ENCODE data around the gene WDR7. TPM values are rescaled to one million over a fixed set of nuclear protein-coding genes. Genes with fewer than 3 reads are reported as not detected.

WDR7 gene
- total and polyA plus RNA-seq, 3 donors from 2014 or later, result 19.4 to 63.6 (median 35.9) TPM

GRCh38 chr18:57084331-57085271 is 433.4 kb downstream of the WDR7 start:
- Histone ChIP-seq H3K4me1 (no peaks in the 10 kb centered on the region), H3K4me3 (no peak overlapping the region), H3K9me3 (no peaks in the 10 kb centered on the region), H3K36me3 (ENCODE audit: low read depth, missing control alignments) (no peaks in the 10 kb centered on the region), H3K27me3 (no peaks in the 10 kb centered on the region), H3K27ac (no peak overlapping the region)
- no peak for DNase-seq
- TF ChIP-seq CTCF (IDR thresholded peaks at IDR 0.05) (no peak), POLR2A (IDR thresholded peaks at IDR 0.05) (no peak)
- intact Hi-C loops (cut with DNase I; ENCODE audit: low total_unique reads), result no loop called here
- WGBS, 2 donors, result 76 to 81% methylated on average over 11 of the region's 11 CpGs

GRCh38 chr18:57085371-57085770 is 434.2 kb downstream of the WDR7 start:
- Histone ChIP-seq H3K4me3 (no peak overlapping the region), H3K27ac (no peak overlapping the region), H3K9me3 (no peaks in the 10 kb centered on the region), H3K27me3 (no peaks in the 10 kb centered on the region), H3K36me3 (ENCODE audit: low read depth, missing control alignments) (no peaks in the 10 kb centered on the region), H3K4me1 (no peaks in the 10 kb centered on the region)
- intact Hi-C loops (cut with DNase I; ENCODE audit: low total_unique reads), result no loop called here
- no peak for DNase-seq
- TF ChIP-seq POLR2A (IDR thresholded peaks at IDR 0.05) (no peak), CTCF (IDR thresholded peaks at IDR 0.05) (no peak)
- 70% methylated on average over 7 of the region's 7 CpGs for WGBS, 2 donors

GRCh38 chr18:57086163-57086562 is 435.0 kb downstream of the WDR7 start:
- 78 to 89% methylated on average over 1 of the region's 1 CpG for WGBS, 2 donors
- H3K9me3 ChIP-seq, result no peaks in the 10 kb centered on the region
- no peaks in the 10 kb centered on the region for H3K27me3 ChIP-seq
- no peaks in the 10 kb centered on the region for H3K36me3 ChIP-seq (ENCODE audit: low read depth, missing control alignments)
- H3K4me3 ChIP-seq, result no peak overlapping the region
- H3K4me1 ChIP-seq, result no peaks in the 10 kb centered on the region
- H3K27ac ChIP-seq, result no peak overlapping the region
- TF ChIP-seq CTCF (IDR thresholded peaks at IDR 0.05), result no peak
- no peak for TF ChIP-seq POLR2A (IDR thresholded peaks at IDR 0.05)
- DNase-seq, result no peak
- intact Hi-C loops (cut with DNase I; ENCODE audit: low total_unique reads), result no loop called here

Small RNAs within 50 kb of the gene (small RNA-seq; reads per million reads assigned to genes)
- gene RF00012 (0 reads per million in 2 donors), gene RF00019 (0 reads per million in 2 donors)

Other genes with a start within 250 kb of the WDR7 start
- 10 to 100 TPM; 60.7 to 62.6 TPM for gene TXNL1, start 12.8 kb upstream of the WDR7 start, total RNA-seq
- 107 TPM for gene TXNL1, start 12.8 kb upstream of the WDR7 start, polyA plus RNA-seq (ENCODE audit: insufficient read depth, low read depth, low replicate concordance)

Measured in testis (tissue), 3 donors.